HG03439 (cell line): ENCODE results near the gene CHAC1.

Experiments
- ATAC-seq: cut with Tn5 transposase; IDR thresholded peaks from one replicate; pipeline ENCODE4 v1.9.1; 2021; ENCODE audit warnings: mild to moderate bottlenecking, moderate library complexity; ENCODE audit not compliant: unreplicated experiment

Gene CHAC1

GRCh38 chr15:40982855-40983254 lies 29.6 kb downstream of the CHAC1 start:
- ATAC-seq = no peak

GRCh38 chr15:40984406-40984805 lies 31.1 kb downstream of the CHAC1 start:
- no peak for ATAC-seq

DNA sequence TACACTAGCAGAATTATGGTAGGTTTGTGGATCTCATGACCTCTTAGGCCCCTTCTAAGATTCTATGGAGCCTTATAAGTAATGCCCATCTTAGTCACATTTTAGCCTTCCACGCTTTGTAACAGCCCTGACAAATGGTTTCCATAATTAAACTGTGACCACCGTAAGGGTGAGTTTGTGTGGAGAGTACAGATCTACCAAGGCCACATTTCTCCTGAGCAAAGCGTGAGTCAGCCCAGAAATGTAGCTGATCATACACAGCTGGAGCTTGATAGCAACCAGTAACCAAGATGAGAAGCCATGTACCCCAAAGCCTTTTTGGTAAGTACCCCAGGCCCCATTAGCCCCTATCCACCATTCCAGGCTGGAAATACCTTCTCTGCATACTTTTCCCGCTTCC lies 31.7 kb downstream of the CHAC1 start:
- no peak for ATAC-seq

GRCh38 chr15:40985541-40986330 lies 32.5 kb downstream of the CHAC1 start:
- no peak for ATAC-seq

DNA sequence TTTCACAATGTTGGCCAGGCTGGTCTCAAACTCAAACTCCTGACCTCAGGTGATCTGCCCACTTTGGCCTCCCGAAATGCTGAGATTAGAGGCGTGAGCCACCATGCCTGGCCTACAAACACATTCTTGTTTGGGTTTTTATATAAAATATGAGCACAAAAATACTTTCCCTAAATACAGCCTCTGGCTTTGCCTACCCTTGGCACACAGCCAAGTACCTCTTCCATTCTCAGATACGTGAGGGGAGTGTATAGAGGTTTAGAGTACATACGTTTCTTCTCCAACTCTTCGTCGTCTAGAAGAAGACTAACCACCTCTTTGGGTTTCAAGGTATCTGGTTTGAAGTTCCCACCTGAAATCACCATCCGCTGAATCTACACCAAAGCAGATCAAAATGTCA lies 33.5 kb downstream of the CHAC1 start:
- ATAC-seq = no peak

GRCh38 chr15:40988156-40988555 lies 34.9 kb downstream of the CHAC1 start:
- no peak for ATAC-seq

- no peak for ATAC-seq
These were observed 36.8 kb downstream of the CHAC1 start for GRCh38 chr15:40990080-40990479.

DNA sequence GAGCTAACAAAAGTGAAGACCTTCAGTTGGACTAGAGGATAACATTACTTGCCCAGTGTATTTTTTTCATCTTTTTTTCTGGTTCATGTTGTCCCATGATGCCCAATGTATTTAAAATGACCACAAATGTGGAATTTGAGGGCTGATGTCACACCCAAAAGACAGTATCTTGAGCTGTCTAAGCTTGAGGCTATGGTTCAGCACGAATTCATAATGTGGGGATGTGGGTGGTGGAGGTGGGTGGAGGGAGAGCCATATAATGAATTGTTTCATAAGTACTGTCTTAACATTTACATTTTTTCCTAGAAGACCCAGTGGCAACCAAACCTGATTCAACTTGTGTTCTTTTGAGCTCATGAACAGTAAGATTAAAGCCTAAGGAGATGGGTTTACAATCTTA lies 37.5 kb downstream of the CHAC1 start:
- no peak for ATAC-seq

GRCh38 chr15:40991355-40991754 lies 38.1 kb downstream of the CHAC1 start:
- no peak for ATAC-seq

- ATAC-seq = no peak
These were observed 39.0 kb downstream of the CHAC1 start for GRCh38 chr15:40992241-40992741.

GRCh38 chr15:40992825-40993224 lies 39.6 kb downstream of the CHAC1 start:
- ATAC-seq = no peak

- ATAC-seq = no peak
These were observed 42.4 kb downstream of the CHAC1 start for GRCh38 chr15:40995656-40996055.

GRCh38 chr15:40999190-40999589 lies 45.9 kb downstream of the CHAC1 start:
- ATAC-seq = no peak

GRCh38 chr15:41001524-41002214 lies 48.4 kb downstream of the CHAC1 start:
- ATAC-seq = no peak

DNA sequence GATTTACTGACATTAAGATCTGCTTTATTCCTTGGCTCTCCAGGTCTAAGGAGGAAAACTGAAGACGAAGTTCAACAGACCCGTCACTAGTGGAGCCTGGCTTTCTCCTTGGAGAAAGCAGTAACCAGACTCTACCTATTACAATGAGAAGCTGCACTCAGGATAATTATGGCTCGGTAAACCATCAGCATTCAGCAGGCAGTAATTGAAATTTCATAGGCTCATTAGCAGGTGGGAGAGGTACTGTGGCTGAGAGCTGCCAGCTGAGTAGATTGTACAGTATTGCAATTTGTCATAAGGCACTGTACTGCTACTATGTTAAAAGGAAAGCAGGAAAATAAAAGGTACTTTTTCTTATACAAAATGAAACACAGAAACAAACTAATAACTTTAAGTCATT lies 51.2 kb downstream of the CHAC1 start:
- ATAC-seq = no peak
